SH-SY5Y (cell line): ENCODE data around the gene CYP2C19.

Source experiments
- GATA2 ChIP-seq: IDR thresholded peaks from 2 replicates; pipeline ENCODE4 v1.6.1; 2011; ENCODE audit warnings: mild to moderate bottlenecking, low read depth, low read length
- GATA3 ChIP-seq: IDR thresholded peaks from 2 replicates; pipeline ENCODE4 v1.6.1; 2011; ENCODE audit warnings: low read depth, mild to moderate bottlenecking, low read length, moderate library complexity

- TF ChIP-seq GATA2 (no peak), GATA3 (no peak)
These were observed 23.9 kb upstream of the CYP2C19 start for GRCh38 chr10:94738588-94738987.
